GM21786 (cell line): Measurements from ENCODE around the gene PPM1N.
A peak's percentile ranks its signal among the peaks of the same experiment; 100 is the strongest.

Source experiments
- ATAC-seq: cut with Tn5 transposase; IDR thresholded peaks from one replicate; pipeline ENCODE4 v1.9.1; 2021; ENCODE audit not compliant: unreplicated experiment

Gene PPM1N

DNA sequence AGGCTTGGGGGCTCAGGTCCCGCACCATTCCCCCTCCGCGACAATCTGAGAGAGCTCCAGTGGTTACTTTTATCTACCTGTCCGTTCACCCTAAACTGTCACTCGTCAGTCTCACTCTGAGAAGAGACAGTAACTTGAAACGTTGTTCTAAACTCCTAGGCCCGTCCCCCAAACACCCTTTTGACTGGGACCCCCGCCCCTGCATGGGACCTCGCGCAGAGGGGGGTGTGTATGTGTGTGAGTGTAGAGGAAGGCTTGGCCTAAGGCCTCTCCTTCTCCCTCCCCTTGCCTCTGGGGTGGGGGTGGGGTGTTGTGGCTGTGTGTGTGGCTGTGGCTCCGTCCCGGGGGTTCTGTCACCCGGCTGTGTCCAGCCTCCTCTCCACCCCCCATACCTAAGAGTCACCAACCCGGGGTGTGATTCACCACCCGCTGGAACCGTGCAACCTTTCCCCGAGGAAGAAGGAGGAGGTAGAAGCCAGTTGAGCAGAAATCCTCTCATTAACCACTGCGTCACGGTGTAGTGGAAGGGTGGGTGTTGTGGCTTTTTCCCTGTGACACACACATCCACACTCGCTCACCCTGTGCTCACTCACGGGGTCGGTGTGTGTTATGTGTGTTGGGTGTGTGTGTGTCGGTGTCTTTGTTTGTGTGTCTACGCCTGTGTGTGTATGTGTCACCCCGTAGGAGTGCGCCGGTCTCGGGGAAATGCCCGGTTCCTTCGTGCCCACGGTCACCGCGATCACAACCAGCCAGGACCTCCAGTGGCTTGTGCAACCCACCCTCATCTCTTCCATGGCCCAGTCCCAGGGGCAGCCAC is 28.1 kb upstream of the PPM1N start:
- ATAC-seq, result no peak

DNA sequence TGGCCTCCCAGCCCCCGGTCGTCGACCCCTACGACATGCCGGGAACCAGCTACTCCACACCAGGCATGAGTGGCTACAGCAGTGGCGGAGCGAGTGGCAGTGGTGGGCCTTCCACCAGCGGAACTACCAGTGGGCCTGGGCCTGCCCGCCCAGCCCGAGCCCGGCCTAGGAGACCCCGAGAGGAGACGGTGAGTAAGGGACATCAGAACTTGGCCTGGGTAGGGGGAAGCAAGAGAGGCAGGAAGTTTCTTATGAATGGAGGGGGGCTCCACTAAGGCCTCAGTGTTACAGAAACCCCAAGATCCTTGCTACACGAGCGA is 27.5 kb upstream of the PPM1N start:
- no peak for ATAC-seq

DNA sequence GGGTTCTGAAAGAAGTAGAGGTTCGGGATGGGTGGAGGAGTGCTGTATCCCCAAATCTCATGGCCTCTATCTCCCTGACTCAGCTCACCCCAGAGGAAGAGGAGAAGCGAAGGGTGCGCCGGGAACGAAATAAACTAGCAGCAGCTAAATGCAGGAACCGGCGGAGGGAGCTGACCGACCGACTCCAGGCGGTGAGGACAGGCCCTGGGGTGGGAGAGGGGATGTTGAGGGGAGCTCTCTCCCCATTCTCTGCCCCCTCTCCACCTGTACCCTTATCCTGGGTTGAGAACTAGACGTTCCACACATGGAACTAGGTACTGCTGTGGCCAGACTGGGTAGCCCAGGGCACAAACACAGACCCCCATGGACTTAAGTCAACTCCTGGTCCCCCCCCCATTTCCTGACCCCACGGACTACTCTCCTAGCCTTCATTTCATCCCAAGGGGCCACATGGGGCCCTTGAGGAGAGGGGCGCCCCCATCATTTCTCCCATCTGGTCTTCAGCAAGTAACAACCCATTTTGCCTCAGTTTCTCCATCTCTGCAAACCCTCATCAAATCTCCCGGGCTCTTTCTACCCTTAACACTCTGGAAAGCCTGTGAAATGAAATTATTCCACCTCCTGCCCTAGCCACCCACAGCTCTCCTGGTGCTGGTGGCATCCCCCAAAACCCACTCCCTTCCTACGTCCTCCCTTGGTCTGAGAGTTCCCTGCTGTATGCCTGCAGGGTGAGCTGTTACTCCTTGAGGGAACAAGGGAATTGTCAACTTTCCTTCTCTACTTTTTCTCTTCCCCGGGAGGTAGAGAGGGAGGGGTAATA is 26.9 kb upstream of the PPM1N start:
- ATAC-seq, result no peak

DNA sequence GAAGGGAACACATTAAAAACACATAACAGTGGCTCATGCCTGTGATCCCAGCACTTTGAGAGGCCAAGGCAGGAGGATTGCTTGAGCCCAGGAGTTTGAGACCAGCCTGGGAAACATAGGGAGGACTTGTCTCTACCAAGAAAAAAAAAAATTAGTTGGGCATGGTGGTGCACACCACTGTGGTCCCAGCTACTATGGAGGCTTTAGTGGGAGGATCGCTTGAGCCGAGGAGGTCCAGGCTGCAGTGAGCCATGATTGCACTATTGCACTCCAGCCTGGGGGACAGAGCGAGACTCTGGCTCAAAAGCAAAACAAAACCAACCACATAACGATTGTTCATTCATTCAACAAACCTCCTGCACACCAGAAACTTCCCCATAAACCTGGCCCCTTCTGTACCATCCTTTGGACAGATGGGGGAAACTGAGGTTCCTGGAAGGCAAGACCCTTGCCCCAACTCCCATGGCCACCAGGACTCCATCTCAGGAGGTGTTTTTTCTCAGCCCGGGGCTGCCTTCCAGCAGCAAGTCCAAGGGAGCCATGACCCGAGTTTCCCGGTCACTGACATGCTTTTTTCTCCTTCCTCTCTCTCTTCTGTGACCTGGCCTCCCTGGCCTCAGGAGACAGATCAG is 26.2 kb upstream of the PPM1N start:
- ATAC-seq, result no peak

DNA sequence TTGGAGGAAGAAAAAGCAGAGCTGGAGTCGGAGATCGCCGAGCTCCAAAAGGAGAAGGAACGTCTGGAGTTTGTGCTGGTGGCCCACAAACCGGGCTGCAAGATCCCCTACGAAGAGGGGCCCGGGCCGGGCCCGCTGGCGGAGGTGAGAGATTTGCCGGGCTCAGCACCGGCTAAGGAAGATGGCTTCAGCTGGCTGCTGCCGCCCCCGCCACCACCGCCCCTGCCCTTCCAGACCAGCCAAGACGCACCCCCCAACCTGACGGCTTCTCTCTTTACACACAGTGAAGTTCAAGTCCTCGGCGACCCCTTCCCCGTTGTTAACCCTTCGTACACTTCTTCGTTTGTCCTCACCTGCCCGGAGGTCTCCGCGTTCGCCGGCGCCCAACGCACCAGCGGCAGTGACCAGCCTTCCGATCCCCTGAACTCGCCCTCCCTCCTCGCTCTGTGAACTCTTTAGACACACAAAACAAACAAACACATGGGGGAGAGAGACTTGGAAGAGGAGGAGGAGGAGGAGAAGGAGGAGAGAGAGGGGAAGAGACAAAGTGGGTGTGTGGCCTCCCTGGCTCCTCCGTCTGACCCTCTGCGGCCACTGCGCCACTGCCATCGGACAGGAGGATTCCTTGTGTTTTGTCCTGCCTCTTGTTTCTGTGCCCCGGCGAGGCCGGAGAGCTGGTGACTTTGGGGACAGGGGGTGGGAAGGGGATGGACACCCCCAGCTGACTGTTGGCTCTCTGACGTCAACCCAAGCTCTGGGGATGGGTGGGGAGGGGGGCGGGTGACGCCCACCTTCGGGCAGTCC is 25.5 kb upstream of the PPM1N start:
- ATAC-seq, result no peak

DNA sequence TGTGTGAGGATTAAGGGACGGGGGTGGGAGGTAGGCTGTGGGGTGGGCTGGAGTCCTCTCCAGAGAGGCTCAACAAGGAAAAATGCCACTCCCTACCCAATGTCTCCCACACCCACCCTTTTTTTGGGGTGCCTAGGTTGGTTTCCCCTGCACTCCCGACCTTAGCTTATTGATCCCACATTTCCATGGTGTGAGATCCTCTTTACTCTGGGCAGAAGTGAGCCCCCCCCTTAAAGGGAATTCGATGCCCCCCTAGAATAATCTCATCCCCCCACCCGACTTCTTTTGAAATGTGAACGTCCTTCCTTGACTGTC is 24.9 kb upstream of the PPM1N start:
- no peak for ATAC-seq

DNA sequence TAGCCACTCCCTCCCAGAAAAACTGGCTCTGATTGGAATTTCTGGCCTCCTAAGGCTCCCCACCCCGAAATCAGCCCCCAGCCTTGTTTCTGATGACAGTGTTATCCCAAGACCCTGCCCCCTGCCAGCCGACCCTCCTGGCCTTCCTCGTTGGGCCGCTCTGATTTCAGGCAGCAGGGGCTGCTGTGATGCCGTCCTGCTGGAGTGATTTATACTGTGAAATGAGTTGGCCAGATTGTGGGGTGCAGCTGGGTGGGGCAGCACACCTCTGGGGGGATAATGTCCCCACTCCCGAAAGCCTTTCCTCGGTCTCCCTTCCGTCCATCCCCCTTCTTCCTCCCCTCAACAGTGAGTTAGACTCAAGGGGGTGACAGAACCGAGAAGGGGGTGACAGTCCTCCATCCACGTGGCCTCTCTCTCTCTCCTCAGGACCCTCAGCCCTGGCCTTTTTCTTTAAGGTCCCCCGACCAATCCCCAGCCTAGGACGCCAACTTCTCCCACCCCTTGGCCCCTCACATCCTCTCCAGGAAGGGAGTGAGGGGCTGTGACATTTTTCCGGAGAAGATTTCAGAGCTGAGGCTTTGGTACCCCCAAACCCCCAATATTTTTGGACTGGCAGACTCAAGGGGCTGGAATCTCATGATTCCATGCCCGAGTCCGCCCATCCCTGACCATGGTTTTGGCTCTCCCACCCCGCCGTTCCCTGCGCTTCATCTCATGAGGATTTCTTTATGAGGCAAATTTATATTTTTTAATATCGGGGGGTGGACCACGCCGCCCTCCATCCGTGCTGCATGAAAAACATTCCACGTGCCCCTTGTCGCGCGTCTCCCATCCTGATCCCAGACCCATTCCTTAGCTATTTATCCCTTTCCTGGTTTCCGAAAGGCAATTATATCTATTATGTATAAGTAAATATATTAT is 24.3 kb upstream of the PPM1N start:
- no peak for ATAC-seq

DNA sequence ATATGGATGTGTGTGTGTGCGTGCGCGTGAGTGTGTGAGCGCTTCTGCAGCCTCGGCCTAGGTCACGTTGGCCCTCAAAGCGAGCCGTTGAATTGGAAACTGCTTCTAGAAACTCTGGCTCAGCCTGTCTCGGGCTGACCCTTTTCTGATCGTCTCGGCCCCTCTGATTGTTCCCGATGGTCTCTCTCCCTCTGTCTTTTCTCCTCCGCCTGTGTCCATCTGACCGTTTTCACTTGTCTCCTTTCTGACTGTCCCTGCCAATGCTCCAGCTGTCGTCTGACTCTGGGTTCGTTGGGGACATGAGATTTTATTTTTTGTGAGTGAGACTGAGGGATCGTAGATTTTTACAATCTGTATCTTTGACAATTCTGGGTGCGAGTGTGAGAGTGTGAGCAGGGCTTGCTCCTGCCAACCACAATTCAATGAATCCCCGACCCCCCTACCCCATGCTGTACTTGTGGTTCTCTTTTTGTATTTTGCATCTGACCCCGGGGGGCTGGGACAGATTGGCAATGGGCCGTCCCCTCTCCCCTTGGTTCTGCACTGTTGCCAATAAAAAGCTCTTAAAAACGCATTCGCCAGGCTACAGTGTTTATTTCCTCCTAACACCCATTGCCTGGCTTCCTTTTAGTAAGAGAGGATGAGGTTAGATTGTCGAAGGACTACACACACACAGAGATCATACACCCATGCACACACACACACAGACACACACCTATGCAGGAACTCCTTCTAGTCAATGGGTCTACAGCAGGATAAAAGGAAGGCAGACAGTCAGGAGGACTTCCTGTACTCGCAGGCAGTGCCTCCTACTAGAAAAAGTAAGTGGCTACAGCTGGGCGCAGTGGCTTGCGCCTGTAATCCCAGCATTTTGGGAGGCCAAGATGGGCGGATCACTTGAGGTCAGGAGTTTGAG is 23.4 kb upstream of the PPM1N start:
- ATAC-seq, result no peak

DNA sequence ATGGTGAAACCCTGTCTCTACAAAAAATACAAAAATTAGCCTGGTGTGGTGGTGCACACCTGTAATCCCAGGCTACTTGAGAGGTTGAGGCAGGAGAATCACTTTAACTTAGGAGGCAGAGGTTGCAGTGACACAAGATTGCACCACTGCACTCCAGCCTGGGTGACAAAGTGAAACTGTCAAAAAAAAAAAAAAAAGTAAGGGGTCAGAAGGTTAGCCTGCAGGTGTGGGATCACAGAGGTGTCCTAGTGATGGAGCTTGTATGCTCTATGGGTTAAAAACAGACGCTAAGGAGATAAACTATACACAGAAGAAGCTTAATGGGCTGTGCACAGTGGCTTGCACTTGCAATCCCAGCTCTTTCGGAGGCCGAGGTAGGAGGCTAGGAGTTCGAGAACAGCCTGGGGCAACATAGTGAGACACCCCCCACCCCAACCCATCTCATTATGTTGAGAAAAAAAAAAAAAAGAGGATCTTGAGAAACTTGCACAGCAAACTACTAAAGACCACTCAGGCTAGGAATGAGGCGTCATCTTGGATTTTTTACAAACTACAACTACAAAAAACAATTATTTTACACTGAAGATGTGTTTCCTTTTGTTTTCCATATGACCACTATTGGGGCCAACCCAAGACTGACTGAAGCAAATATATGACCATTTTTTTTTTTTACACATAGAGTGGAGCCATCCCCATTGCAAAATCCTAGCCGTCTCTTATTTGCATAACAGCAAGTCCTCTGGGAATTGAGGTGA is 22.5 kb upstream of the PPM1N start:
- ATAC-seq, result no peak

DNA sequence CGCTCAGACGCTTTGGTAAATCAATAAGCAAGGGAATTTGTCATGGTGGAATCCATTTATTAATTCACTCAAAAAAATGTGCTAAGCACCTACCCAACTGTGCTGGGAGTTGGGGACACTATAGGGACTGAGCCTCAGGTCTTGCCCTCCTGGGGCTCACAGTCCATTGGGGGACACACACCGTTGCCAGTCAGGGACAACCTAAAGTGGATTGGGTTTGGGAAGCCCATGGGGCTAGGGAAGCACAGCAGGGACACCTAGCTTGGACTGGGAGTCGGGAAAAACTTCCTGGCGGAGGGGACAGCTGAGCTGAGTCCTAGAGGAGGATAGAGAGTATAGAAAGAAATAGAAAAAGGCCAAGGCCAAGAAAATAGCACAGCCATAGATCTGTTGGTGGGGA is 21.9 kb upstream of the PPM1N start:
- ATAC-seq, result no peak

DNA sequence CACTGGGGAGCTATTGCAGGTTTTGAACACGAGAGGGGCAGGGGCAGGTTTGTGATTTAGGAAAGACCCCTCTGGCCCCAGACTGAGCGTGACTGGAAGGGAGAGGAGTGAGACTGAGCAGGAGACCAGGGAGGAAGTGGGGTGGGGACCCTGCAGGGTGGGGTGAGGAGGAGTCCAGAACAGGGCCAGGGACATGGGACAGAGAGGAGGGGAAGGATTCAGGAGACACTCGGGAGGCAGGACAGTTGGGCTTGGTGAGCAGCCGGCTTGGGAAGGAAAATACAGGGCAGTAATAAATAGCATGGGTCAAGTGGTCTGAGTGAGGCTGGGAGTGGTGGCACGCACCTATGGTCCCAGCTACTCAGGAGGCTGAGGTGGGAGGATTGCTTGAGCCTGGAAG is 21.1 kb upstream of the PPM1N start:
- ATAC-seq, result no peak

DNA sequence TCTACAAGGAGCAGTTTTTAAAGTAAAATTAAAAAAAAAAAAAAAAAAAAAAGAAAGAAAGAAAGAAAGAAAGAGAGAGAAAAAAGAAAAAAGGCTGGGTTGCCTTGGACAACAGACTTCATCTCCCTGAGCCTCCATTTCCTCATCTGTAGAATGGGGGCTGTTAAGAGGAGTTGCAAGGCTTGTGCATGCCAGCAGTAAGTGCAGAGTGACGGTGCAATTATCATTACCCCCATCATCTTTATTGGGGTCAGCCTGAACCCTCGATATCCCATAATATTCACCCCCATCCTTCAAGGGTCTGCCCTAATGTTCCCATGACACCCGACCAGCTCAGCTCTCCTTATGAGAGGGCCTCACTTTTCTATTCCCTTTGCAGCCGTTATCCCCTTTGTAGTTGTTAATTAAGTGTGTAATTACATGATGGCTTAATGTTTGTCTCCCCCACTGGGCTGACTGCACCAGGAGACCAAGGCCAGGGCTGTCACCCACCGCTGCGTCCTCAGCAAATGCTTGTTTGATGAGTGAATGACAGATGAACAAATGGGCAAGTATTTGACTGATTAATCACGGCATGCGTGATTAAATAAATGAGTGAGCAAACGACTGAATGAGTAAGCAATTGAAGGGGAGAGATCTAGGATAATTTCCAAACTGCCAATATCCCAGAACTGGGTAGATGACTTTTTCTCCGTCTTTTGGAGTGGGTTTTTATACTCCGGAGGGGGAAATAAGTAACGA is 20.4 kb upstream of the PPM1N start:
- no peak for ATAC-seq

DNA sequence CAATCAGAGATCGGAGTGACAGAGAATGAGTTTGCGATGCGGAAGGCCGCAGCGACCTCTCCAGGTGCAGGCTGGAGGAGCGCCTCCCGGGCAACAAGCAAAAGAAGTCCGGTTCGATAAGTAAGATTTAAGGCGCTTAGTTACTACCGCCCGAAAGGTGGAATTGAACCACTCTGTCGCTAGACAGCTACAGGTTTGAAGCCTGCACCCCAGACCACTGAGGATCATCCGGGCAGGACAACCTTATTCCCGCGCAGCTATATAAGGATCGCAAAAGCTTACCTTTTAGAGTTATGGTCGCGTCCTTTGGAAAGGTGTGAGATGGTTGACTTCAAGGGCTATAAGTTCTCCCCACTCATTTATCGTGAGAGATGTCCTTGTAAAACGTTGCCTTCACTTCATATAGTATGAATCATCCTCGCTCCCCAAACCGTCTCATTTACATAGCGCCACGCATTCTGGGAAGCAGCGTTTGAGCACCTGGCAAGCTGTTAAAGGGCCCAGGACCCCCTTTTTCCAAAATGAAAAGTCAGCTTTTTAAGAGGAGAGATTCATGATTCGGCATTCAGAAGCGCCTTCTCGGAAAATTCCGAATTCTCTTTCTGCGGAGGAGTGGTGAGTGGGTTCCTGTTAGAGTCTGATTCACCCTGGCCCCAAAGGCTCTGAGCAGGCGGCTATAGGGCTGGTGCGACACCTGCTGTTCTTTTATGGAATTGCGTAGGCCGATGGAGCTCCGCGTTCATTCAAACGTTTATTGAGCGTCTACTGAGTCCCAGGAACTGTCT is 19.6 kb upstream of the PPM1N start:
- peak; percentile 76 for ATAC-seq

DNA sequence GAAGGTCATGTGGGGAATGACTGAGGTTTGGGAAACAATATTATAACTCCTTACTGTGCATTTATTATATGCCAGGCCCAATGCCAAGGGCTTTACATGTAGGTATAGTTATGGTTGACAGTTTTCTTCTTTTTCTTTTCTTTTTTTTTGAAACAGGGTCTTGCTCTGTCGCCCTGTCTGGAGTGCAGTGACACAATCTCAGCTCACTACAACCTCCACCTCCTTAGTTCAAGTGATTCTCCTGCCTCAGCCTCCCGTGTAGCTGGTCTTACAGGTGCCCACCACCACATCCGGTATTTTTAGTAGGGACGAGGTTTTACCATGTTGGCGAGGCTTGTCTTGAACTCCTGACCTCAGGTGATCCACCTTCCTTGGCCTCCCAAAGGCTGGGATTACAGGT is 15.2 kb upstream of the PPM1N start:
- no peak for ATAC-seq

DNA sequence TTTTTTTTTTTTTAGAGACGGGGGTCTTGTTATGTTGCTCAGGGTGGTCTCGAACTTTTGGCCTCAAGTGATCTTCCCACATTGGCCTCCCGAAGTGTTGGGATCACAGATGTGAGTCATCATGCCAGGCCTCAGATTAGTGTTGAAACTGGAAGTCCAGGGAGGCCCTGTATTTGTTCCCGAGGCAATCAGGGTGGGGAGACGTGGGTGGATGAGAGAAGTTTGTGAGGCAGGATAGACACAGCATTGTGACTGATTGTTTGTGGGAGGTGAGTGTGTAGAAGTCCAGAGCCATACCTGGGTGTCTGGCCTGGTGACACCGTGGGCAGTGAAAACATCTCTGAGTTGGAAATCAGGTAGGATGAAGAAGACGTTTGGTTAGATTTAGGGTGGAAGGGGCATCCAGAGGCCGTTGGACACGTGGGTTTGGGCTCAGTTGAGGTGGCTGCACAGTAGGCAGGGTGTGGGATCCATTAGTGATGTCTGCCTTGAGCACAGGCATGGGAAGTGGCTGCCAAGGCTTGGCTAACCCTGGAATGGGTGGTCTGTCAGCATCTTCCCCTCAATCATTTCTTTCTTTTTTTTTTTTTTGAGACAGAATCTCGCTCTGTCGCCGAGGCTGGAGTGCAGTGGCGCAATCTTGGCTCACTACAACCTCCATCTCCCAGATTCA is 13.8 kb upstream of the PPM1N start:
- ATAC-seq, result no peak

DNA sequence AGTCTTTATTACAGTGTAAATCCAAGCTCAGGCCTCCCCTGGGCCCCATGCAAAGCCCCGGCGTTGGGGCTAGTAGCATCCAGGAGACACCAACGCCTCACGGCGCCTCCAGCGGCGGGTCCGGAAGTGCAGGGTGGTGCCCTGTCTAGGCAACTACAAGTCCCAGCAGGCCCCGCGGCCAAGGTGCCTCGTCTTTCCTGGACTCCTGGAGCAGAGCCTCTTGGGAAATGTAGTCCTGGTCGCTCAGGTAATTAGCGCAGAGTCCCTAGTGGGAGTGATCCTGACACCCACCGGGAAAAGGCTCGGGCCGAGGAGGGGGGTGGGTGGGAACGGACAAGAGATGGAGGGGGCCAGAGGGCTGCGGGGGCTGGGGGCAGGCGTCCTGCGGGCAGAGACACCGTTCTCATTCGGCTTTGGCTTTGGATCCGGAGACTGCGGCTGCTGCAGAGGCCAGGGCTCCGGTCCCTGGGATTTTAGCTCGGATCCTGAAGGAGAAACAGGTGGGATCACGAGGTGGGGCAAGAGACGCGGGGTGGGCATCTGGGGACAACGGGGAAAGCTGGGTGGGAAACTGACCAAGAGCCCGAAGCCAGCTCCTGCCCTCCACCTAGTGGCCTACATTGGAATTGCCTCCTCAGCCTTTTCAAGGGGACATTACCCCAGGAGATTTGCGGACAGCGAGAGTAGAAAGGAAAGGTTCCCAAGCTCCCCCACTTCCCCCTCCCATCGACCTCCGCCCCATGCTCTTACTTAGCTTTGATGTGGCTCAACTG is 12.8 kb upstream of the PPM1N start:
- ATAC-seq, result peak; percentile 88
